Hepatic stellate cell (primary cell): ENCODE results near the gene CEMIP.

ENCODE experiments used
- DNase-seq: peaks from one replicate; pipeline ENCODE4 v3.0.0; 2011; ENCODE audit warnings: low spot score

CEMIP gene

DNA sequence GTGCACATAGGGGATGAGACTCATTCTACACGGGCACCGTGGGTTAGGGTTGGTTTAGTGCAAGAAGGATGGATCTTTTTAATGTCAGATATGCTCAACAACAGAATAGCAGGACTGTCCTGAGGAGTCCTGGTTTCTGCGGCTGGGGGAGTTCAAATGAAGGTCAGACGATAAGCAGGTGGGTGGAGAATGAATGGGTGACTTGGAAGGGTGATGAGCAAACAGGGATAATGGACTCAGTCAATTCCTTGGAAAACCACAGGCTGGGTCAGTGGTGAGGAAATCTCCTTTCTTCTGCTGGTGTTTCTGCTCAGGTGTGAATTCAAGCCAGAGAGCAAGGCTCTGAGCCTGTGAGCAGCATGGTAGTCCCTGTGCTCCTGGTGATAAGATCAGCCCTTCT is 150.5 kb downstream of the CEMIP start:
- DNase-seq: peak; percentile 17

- DNase-seq: no peak
Observed at GRCh38 chr15:80931191-80931590, 152.0 kb downstream of the CEMIP start.

DNA sequence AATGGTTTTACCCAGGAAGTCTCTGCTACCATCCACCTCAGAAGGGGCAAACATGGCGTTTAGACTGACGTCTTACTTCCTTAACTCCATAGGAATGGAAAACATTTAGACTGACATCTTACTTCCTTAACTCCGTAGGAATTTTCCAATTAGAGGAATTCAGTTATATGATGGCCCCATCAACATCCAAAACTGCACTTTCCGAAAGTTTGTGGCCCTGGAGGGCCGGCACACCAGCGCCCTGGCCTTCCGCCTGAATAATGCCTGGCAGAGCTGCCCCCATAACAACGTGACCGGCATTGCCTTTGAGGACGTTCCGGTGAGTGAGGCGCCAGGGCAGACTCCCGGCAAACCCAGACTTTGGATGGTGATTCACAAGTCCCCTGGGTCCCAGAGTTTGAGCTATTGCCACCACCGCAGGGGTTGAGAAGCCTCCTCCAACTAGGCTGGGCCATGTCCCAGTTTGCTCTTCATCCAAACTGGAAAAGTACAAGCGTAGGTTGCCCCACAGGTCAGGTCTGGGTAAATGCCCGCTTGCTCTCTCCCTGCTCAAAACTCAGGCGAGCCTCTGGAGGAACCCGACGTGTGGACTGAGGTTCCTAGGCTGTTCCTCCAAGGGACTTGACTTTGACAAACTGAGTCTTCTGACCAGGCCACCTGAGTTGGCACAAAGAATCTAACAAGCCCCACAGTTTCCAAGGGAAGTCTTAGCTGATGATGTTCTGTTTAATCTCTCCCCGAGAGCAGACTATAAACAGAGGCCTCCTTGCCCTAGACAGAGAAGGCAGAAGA is 152.7 kb downstream of the CEMIP start:
- DNase-seq: no peak

- no peak for DNase-seq
Observed at GRCh38 chr15:80932513-80932815, 153.3 kb downstream of the CEMIP start.

GRCh38 chr15:80932989-80933388 is 153.8 kb downstream of the CEMIP start:
- DNase-seq: no peak

DNA sequence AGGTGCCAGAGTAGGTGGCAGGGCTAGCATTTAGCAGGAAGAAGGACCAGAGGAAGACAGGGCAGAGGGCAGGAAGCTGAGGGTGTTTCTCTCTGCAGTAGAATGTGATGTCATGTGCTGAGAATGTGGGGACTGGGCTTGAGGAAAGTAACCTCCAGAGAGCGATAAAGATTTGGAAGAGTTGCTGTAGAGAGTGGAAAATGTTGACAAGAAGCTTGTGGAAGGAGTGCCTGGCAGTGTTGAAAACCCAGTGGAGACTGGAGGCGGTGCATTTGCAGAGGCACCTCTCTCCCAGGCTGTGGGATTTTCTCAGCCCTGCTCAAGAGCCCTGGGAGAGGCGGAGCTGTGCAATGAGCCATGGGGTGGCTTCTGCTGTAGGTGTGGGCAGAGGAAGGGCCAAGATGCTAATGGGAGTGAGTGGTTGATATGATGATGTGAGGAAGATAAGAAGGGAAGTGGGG is 155.6 kb downstream of the CEMIP start:
- DNase-seq: peak; percentile 51

- DNase-seq: no peak
Observed at GRCh38 chr15:80936288-80937078, 157.3 kb downstream of the CEMIP start.

- no peak for DNase-seq
Observed at GRCh38 chr15:80937718-80938117, 158.5 kb downstream of the CEMIP start.

DNA sequence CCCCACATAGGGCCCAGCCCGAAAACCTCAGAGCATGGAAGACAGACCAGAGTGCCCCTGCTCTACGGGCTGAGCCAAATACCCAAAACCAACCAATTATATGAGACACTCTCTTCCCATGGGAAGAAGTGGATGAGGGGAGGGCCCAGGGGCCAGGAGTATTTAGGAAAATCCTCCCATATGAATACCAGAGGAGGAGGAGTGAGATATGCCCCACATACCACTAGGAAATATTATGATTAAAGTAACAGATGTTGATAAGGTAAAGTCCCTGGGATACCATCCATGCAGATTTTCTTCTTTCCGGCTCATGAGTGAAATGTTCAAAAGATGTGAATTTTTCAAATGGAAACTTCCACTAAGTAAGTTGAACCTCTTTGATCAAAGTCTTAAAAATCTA is 160.0 kb downstream of the CEMIP start:
- DNase-seq: no peak

GRCh38 chr15:80940331-80940730 is 161.2 kb downstream of the CEMIP start:
- DNase-seq: no peak

- no peak for DNase-seq
Observed at GRCh38 chr15:80940851-80941250, 161.7 kb downstream of the CEMIP start.

- DNase-seq: no peak
Observed at GRCh38 chr15:80942266-80942665, 163.1 kb downstream of the CEMIP start.

DNA sequence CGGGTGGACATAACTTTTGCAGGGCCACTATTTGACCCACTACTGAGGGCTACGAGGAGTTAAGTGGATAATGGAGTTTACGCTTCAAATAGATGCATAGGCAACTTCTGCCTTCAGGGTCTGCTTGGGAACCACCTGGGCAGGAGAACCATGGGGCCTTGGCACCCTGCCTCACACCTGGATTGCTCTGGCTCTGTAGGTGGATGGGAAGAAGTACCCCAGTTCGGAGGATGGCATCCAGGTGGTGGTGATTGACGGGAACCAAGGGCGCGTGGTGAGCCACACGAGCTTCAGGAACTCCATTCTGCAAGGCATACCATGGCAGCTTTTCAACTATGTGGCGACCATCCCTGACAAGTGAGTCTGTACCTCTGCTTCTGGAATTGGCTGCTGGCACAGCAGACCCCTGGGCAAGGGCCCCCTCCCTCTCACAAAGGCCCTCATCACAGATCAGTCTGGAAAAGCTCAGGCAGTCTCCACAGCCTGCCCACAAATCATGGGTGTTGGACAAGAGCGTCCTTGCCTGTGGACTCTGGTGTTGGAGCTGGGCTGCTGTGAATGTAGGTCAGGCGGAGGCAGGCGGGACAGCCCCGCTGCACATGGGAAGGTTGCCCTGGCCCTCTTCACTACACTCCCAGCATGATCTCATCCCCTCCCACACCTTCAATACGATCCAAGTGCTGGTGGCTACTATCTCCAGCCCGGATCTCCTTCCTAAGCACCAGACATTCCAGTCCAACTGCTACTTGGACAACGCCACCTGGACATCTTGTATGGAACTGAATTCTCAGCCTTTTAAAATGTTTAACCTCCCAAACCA is 163.8 kb downstream of the CEMIP start:
- no peak for DNase-seq

DNA sequence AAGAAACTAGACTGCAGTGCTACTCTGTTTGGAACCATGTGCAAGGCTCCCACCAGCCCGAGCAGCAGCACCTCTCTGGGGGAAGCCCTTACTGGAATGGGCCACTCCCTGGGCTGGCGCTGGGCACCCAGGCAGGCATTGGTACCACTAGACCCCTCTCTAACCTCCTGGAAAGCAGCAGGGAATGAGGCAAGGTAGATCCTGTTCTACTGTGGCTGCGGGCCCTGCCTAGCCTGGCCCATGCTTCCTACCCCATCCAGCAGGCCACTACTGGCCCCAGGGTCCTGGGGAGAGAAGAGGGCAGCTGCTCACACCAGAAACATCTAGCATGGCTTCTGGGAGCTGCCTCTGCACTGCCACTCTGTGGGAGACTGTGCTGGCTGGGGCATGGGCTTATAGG is 165.6 kb downstream of the CEMIP start:
- DNase-seq: no peak

DNA sequence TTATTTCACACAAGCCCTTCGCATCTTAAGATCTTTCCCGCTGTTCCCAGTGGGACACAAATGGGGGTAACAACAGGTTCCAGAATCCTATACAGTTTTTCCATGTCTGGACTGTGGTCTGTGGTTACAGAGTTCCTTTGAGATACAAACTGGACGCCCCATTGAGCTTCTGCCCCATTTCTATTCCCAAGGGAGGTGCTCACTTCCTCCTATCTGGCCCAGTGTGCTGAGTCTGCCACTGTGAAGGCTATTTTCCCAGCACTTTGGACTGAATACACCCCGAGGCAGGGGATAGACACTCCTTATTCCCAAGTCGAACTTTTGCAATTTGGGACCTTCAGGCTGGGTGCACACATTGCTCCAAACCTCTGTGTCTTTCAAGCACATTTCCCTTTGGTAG is 166.4 kb downstream of the CEMIP start:
- DNase-seq: no peak

GRCh38 chr15:80946576-80946975 is 167.4 kb downstream of the CEMIP start:
- no peak for DNase-seq

DNA sequence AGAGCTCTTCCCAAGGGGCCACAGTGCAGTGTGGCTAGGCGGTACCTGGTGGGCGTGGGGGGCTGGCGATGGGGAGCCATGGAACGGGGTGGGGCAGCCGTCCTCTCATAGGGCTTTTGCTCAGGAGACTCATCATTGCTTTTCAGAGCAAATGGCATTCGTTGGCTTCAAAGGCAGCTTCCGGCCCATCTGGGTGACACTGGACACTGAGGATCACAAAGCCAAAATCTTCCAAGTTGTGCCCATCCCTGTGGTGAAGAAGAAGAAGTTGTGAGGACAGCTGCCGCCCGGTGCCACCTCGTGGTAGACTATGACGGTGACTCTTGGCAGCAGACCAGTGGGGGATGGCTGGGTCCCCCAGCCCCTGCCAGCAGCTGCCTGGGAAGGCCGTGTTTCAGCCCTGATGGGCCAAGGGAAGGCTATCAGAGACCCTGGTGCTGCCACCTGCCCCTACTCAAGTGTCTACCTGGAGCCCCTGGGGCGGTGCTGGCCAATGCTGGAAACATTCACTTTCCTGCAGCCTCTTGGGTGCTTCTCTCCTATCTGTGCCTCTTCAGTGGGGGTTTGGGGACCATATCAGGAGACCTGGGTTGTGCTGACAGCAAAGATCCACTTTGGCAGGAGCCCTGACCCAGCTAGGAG is 169.6 kb downstream of the CEMIP start:
- DNase-seq: no peak

DNA sequence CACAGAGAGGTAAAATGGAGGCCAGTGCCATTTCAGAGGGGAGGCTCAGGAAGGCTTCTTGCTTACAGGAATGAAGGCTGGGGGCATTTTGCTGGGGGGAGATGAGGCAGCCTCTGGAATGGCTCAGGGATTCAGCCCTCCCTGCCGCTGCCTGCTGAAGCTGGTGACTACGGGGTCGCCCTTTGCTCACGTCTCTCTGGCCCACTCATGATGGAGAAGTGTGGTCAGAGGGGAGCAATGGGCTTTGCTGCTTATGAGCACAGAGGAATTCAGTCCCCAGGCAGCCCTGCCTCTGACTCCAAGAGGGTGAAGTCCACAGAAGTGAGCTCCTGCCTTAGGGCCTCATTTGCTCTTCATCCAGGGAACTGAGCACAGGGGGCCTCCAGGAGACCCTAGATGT is 170.6 kb downstream of the CEMIP start:
- no peak for DNase-seq

DNA sequence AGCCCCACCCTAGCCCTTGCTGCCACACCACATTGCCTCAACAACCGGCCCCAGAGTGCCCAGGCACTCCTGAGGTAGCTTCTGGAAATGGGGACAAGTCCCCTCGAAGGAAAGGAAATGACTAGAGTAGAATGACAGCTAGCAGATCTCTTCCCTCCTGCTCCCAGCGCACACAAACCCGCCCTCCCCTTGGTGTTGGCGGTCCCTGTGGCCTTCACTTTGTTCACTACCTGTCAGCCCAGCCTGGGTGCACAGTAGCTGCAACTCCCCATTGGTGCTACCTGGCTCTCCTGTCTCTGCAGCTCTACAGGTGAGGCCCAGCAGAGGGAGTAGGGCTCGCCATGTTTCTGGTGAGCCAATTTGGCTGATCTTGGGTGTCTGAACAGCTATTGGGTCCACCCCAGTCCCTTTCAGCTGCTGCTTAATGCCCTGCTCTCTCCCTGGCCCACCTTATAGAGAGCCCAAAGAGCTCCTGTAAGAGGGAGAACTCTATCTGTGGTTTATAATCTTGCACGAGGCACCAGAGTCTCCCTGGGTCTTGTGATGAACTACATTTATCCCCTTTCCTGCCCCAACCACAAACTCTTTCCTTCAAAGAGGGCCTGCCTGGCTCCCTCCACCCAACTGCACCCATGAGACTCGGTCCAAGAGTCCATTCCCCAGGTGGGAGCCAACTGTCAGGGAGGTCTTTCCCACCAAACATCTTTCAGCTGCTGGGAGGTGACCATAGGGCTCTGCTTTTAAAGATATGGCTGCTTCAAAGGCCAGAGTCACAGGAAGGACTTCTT is 171.3 kb downstream of the CEMIP start:
- no peak for DNase-seq

- no peak for DNase-seq
Observed at GRCh38 chr15:80951941-80952340, 172.8 kb downstream of the CEMIP start.
